Measurements from ENCODE around the gene LDB2.

LDB2 gene

DNA sequence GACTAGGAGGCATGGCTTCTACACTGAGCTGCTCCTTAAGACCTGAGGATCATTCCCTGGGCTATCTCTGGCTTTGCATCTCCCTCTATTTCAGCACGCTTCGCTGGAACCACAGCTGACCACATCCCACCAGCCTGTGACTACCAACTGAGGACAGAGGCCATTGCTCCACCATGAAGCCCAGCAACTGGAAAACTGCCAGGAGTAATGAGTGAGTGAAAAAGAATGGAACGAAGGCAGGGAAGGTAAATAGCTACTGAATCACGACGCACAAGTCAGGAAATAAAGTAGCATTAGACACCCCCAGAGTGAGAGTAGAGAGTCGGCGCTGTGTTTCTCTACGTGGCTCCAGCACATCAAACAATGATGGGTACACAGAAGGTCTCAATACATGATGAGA, 314.7 kb downstream of the LDB2 start:
- no peak for DNase-seq (ENCODE audit: low spot score)
- in situ Hi-C loops (cut with MboI; ENCODE audit: low pct_unique_long_range_greater_than_20kb, low sequenced_read_pairs, unreplicated experiment), result no loop called here
- TF ChIP-seq CTCF (IDR thresholded peaks at IDR 0.05; ENCODE audit: extremely low read depth, insufficient read depth, missing control alignments), result no peak

GRCh38 chr4:16582526-16582925, 315.9 kb downstream of the LDB2 start:
- no peak for DNase-seq (ENCODE audit: low spot score)
- no peak for TF ChIP-seq CTCF (IDR thresholded peaks at IDR 0.05; ENCODE audit: extremely low read depth, insufficient read depth, missing control alignments)
- in situ Hi-C loops (cut with MboI; ENCODE audit: low pct_unique_long_range_greater_than_20kb, low sequenced_read_pairs, unreplicated experiment), result no loop called here

GRCh38 chr4:16582036-16582435, 316.4 kb downstream of the LDB2 start:
- no peak for TF ChIP-seq CTCF (IDR thresholded peaks at IDR 0.05; ENCODE audit: extremely low read depth, insufficient read depth, missing control alignments)
- DNase-seq (ENCODE audit: low spot score), result no peak
- in situ Hi-C loops (cut with MboI; ENCODE audit: low pct_unique_long_range_greater_than_20kb, low sequenced_read_pairs, unreplicated experiment), result no loop called here

- in situ Hi-C loops (cut with MboI; ENCODE audit: low pct_unique_long_range_greater_than_20kb, low sequenced_read_pairs, unreplicated experiment), result no loop called here
- no peak for DNase-seq (ENCODE audit: low spot score)
- TF ChIP-seq CTCF (IDR thresholded peaks at IDR 0.05; ENCODE audit: extremely low read depth, insufficient read depth, missing control alignments), result no peak
Observed at GRCh38 chr4:16581117-16581516, 317.3 kb downstream of the LDB2 start.

- TF ChIP-seq CTCF (IDR thresholded peaks at IDR 0.05; ENCODE audit: extremely low read depth, insufficient read depth, missing control alignments), result no peak
- no peak for DNase-seq (ENCODE audit: low spot score)
- in situ Hi-C loops (cut with MboI; ENCODE audit: low pct_unique_long_range_greater_than_20kb, low sequenced_read_pairs, unreplicated experiment), result no loop called here
Observed at GRCh38 chr4:16580514-16580913, 317.9 kb downstream of the LDB2 start.

GRCh38 chr4:16579866-16580265, 318.6 kb downstream of the LDB2 start:
- no peak for TF ChIP-seq CTCF (IDR thresholded peaks at IDR 0.05; ENCODE audit: extremely low read depth, insufficient read depth, missing control alignments)
- no peak for DNase-seq (ENCODE audit: low spot score)
- in situ Hi-C loops (cut with MboI; ENCODE audit: low pct_unique_long_range_greater_than_20kb, low sequenced_read_pairs, unreplicated experiment), result no loop called here

- in situ Hi-C loops (cut with MboI; ENCODE audit: low pct_unique_long_range_greater_than_20kb, low sequenced_read_pairs, unreplicated experiment), result no loop called here
- no peak for DNase-seq (ENCODE audit: low spot score)
- TF ChIP-seq CTCF (IDR thresholded peaks at IDR 0.05; ENCODE audit: extremely low read depth, insufficient read depth, missing control alignments), result no peak
Observed at GRCh38 chr4:16577177-16577576, 321.3 kb downstream of the LDB2 start.

Data from GM13977 (cell line).